ENCODE results near the gene ZNF292.

Gene ZNF292

GRCh38 chr6:87199787-87200186 is 44.4 kb downstream of the ZNF292 start:
- H3K27ac ChIP-seq, result no peak overlapping the region
- TF ChIP-seq CTCF (IDR thresholded peaks at IDR 0.05), result no peak
- TF ChIP-seq ZFX (IDR thresholded peaks at IDR 0.05; ENCODE audit: borderline replicate concordance), result no peak

- no peak for TF ChIP-seq ZFX (IDR thresholded peaks at IDR 0.05; ENCODE audit: borderline replicate concordance)
- TF ChIP-seq CTCF (IDR thresholded peaks at IDR 0.05), result no peak
- H3K27ac ChIP-seq, result no peak overlapping the region
Measured at GRCh38 chr6:87200469-87201175, 45.3 kb downstream of the ZNF292 start.

GRCh38 chr6:87203448-87204023 is 48.2 kb downstream of the ZNF292 start:
- TF ChIP-seq ZFX (IDR thresholded peaks at IDR 0.05; ENCODE audit: borderline replicate concordance) (no peak), CTCF (IDR thresholded peaks at IDR 0.05) (no peak)
- no peak overlapping the region for H3K27ac ChIP-seq

- H3K27ac ChIP-seq, result no peak overlapping the region
- no peak for TF ChIP-seq CTCF (IDR thresholded peaks at IDR 0.05)
- no peak for TF ChIP-seq ZFX (IDR thresholded peaks at IDR 0.05; ENCODE audit: borderline replicate concordance)
Measured at GRCh38 chr6:87209812-87210211, 54.4 kb downstream of the ZNF292 start.

- TF ChIP-seq ZFX (IDR thresholded peaks at IDR 0.05; ENCODE audit: borderline replicate concordance), result no peak
- no peak overlapping the region for H3K27ac ChIP-seq
Measured at GRCh38 chr6:87210979-87211378, 55.6 kb downstream of the ZNF292 start.

- no peak for TF ChIP-seq CTCF (IDR thresholded peaks at IDR 0.05)
- no peak for TF ChIP-seq ZFX (IDR thresholded peaks at IDR 0.05; ENCODE audit: borderline replicate concordance)
- H3K27ac ChIP-seq, result no peak overlapping the region
Measured at GRCh38 chr6:87212596-87212995, 57.2 kb downstream of the ZNF292 start.

- no peak overlapping the region for H3K27ac ChIP-seq
- TF ChIP-seq ZFX (IDR thresholded peaks at IDR 0.05; ENCODE audit: borderline replicate concordance), result no peak
- no peak for TF ChIP-seq CTCF (IDR thresholded peaks at IDR 0.05)
Measured at GRCh38 chr6:87213364-87213763, 58.0 kb downstream of the ZNF292 start.
